WERI-Rb-1 (cell line): ENCODE measurements around the gene AMDHD2.

ENCODE experiments used
- DNase-seq: peaks from one replicate; pipeline ENCODE4 v3.0.0-alpha.2; 2020
- H3K27ac ChIP-seq: fragments of 250-450 bp; sonication (Bioruptor Pico); 2 replicates; pipeline ENCODE4 v1.5.1; 2020; ENCODE audit warnings: mild to moderate bottlenecking, moderate library complexity
- H3K27me3 ChIP-seq: fragments of 250-450 bp; sonication (Bioruptor Pico); 2 replicates; pipeline ENCODE4 v1.5.1; 2021; ENCODE audit warnings: mild to moderate bottlenecking, low read depth, moderate library complexity; ENCODE audit not compliant: insufficient read depth, severe bottlenecking
- H3K36me3 ChIP-seq: fragments of 250-450 bp; sonication (Bioruptor Pico); 2 replicates; pipeline ENCODE4 v1.5.1; 2020; ENCODE audit warnings: mild to moderate bottlenecking, moderate library complexity
- H3K4me3 ChIP-seq: 2 replicates; pipeline ENCODE4 v1.5.1; 2011; ENCODE audit warnings: low read depth, mild to moderate bottlenecking, control low read depth, low read length
- H3K9me3 ChIP-seq: fragments of 250-450 bp; sonication (Bioruptor Pico); 2 replicates; pipeline ENCODE4 v1.5.1; 2021; ENCODE audit warnings: mild to moderate bottlenecking, moderate library complexity; ENCODE audit not compliant: severe bottlenecking
- CTCF ChIP-seq: IDR thresholded peaks from 2 replicates; pipeline ENCODE4 v1.5.1; 2011; ENCODE audit warnings: low read depth, mild to moderate bottlenecking, control low read depth, inconsistent platforms, low read length

AMDHD2 gene

GRCh38 chr16:2499890-2500429, 20.2 kb upstream of the AMDHD2 start:
- H3K4me3 ChIP-seq, result no peak overlapping the region
- no peak for TF ChIP-seq CTCF
- peaks cover 46% of the 10 kb centered on the region for H3K36me3 ChIP-seq
- no peaks in the 10 kb centered on the region for H3K27me3 ChIP-seq
- no peak for DNase-seq
- H3K27ac ChIP-seq, result peak overlapping the region; percentile 66; the same call in 1 of the 2 replicates
- no peaks in the 10 kb centered on the region for H3K9me3 ChIP-seq

- Histone ChIP-seq H3K27ac (peak overlapping the region; percentile 66), H3K27me3 (no peaks in the 10 kb centered on the region), H3K9me3 (no peaks in the 10 kb centered on the region), H3K36me3 (peaks cover 46% of the 10 kb centered on the region), H3K4me3 (no peak overlapping the region)
- peak; percentile 21 for TF ChIP-seq CTCF
- DNase-seq, result no peak
Observed at GRCh38 chr16:2500430-2500917, 19.7 kb upstream of the AMDHD2 start.

- TF ChIP-seq CTCF, result peak; percentile 97
- peaks cover 45% of the 10 kb centered on the region for H3K36me3 ChIP-seq
- peak overlapping the region; percentile 18; the same call in 1 of the 2 replicates for H3K4me3 ChIP-seq
Observed at GRCh38 chr16:2500918-2501750, 19.0 kb upstream of the AMDHD2 start.

GRCh38 chr16:2501946-2502895, 17.9 kb upstream of the AMDHD2 start:
- Histone ChIP-seq H3K36me3 (peaks cover 34% of the 10 kb centered on the region), H3K9me3 (no peaks in the 10 kb centered on the region), H3K27ac (peak overlapping the region; percentile 66), H3K27me3 (no peaks in the 10 kb centered on the region), H3K4me3 (no peak overlapping the region)
- no peak for TF ChIP-seq CTCF
- no peak for DNase-seq

More at GRCh38 chr16:2500918-2501750, 19.0 kb upstream of the AMDHD2 start:
- Histone ChIP-seq H3K27ac (peak overlapping the region; percentile 66), H3K9me3 (no peaks in the 10 kb centered on the region), H3K27me3 (no peaks in the 10 kb centered on the region)
- peak; percentile 90 for DNase-seq

- no peak overlapping the region for H3K4me3 ChIP-seq
- H3K27me3 ChIP-seq, result no peaks in the 10 kb centered on the region
- H3K27ac ChIP-seq, result no peak overlapping the region
- no peaks in the 10 kb centered on the region for H3K9me3 ChIP-seq
- TF ChIP-seq CTCF, result no peak
- H3K36me3 ChIP-seq, result peaks cover 5% of the 10 kb centered on the region; the same call in 1 of the 2 replicates
- no peak for DNase-seq
Observed at GRCh38 chr16:2505695-2506094, 14.5 kb upstream of the AMDHD2 start.
